HL-60/S4 treated with phorbol 12-myristate 13-acetate at 8.2 ng/mL for 4 days and 3 days (cell line): Measurements from ENCODE around the gene TENT4A.
"Not testable (repeated sequence)": the region's sequence is repeated elsewhere in the genome, so short reads cannot be mapped to it uniquely, and the experiment has no call there.

Experiments
- in situ Hi-C: fragments of 300-500 bp; cut with MboI; formaldehyde crosslinking; loops from 2 replicates; pipeline ENCODE4 v1.15.0; 2022; ENCODE audit warnings: low sequenced_read_pairs

TENT4A gene

GRCh38 chr5:6765612-6766525, 52.6 kb downstream of the TENT4A start:
- in situ Hi-C loops: no loop called here

GRCh38 chr5:6766604-6767093, 53.4 kb downstream of the TENT4A start:
- in situ Hi-C loops: no loop called here

GRCh38 chr5:6767481-6768063, 54.3 kb downstream of the TENT4A start:
- in situ Hi-C loops: no loop called here

- in situ Hi-C loops: no loop called here
Measured at GRCh38 chr5:6768590-6769230, 55.5 kb downstream of the TENT4A start.

GRCh38 chr5:6770826-6771607, 57.8 kb downstream of the TENT4A start:
- in situ Hi-C loops: no loop called here

GRCh38 chr5:6772886-6773285, 59.7 kb downstream of the TENT4A start:
- in situ Hi-C loops: no loop called here

GRCh38 chr5:6773342-6774035, 60.3 kb downstream of the TENT4A start:
- in situ Hi-C loops: no loop called here

GRCh38 chr5:6774207-6774606, 61.0 kb downstream of the TENT4A start:
- in situ Hi-C loops: not testable (repeated sequence)

GRCh38 chr5:6774721-6775204, 61.5 kb downstream of the TENT4A start:
- in situ Hi-C loops: no loop called here

- in situ Hi-C loops: no loop called here
Measured at GRCh38 chr5:6775571-6775970, 62.3 kb downstream of the TENT4A start.

- in situ Hi-C loops: no loop called here
Measured at GRCh38 chr5:6780802-6781391, 67.7 kb downstream of the TENT4A start.

GRCh38 chr5:6781716-6782115, 68.5 kb downstream of the TENT4A start:
- in situ Hi-C loops: no loop called here

- in situ Hi-C loops: no loop called here
Measured at GRCh38 chr5:6783787-6784186, 70.6 kb downstream of the TENT4A start.

GRCh38 chr5:6784481-6784880, 71.2 kb downstream of the TENT4A start:
- in situ Hi-C loops: no loop called here

GRCh38 chr5:6785161-6785860, 72.1 kb downstream of the TENT4A start:
- in situ Hi-C loops: no loop called here

- in situ Hi-C loops: no loop called here
Measured at GRCh38 chr5:6785861-6786180, 72.6 kb downstream of the TENT4A start.

GRCh38 chr5:6786786-6787495, 73.7 kb downstream of the TENT4A start:
- in situ Hi-C loops: no loop called here

- in situ Hi-C loops: no loop called here
Measured at GRCh38 chr5:6787941-6788340, 74.7 kb downstream of the TENT4A start.

- in situ Hi-C loops: no loop called here
Measured at GRCh38 chr5:6788439-6788838, 75.2 kb downstream of the TENT4A start.
